ENCODE data around the gene CPED1.
"Not testable (repeated sequence)": the region's sequence is repeated elsewhere in the genome, so short reads cannot be mapped to it uniquely, and the experiment has no call there.

CPED1 gene

DNA sequence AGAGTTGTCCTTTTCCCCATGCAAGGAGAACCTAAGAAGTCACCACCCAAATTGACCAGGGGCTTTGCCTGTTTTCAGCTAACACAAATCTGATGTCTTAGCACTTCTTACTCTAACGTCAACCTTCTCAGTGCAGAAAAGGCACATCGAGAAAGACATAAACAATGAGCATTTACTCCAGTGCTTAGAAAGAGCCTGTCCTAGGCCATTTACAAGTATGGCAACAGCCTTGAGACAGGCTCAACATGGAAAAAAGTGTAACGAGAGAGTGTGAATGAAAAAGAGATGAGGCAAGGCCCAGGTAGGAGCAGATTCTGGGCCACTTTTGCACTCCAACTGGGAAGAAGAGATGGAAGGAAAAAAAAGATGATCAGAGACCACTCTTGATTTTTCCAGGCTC is 54.4 kb downstream of the CPED1 start:
- no peak for DNase-seq

DNA sequence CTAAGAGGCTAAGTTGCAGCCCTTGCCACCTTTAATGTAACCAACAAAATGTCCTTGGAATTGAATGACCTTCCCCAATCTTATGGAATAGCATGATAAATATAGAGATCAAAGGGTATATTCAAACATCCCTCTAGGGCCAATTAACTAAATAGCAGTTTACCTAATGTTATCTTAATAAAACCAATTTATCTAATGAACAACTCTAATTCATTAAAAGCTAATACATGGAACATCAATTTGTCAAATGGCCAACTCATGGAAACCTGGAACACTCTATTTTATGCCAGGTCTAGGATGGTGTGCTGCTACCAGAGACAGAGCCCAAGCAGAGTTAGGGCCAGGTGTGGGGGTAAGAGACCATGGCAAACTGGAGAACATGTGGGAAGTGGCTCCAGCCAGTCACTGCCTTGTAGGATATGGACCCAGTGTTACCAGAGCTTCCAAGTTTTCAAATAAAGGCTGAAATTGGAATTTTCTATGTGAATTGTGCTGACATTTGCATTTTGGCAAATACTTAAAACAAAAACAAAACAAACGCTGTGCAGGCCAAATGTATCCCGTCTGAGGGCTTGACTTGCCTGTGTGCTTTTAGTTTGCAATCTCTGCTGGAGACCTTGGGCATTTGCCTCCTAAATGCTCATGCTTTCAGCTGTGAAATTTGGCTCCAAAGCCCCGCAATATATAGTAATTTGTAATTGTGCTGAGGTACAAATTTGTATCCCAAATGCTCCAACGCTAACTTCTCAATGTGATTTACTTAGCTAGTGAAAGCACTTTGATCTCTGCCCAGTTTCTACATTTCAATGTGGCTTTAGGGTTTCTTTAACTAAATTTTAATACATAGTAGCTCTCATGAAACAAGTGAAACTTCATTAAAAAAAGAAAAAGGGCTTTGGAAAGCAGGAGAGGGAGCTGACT is 55.1 kb downstream of the CPED1 start:
- DNase-seq, result no peak

DNA sequence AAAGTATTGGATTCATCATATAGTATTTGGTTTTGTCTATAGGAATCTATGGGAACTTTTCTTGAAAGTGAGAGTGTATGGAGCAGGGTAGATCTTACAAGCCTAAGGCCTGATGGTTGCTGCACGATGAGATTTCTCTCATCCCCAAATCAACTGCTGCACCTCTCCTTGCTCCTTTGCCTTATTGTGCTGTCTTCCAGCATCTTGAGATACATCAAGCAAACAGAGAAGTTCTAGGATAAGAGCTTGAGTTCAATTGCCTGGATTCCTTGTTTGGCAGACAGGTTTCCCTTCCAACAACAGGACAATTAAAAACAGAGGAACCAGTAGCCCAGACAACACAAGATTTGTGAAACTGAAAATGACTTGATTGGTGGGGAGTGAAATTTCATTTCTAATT is 56.6 kb downstream of the CPED1 start:
- no peak for DNase-seq

DNA sequence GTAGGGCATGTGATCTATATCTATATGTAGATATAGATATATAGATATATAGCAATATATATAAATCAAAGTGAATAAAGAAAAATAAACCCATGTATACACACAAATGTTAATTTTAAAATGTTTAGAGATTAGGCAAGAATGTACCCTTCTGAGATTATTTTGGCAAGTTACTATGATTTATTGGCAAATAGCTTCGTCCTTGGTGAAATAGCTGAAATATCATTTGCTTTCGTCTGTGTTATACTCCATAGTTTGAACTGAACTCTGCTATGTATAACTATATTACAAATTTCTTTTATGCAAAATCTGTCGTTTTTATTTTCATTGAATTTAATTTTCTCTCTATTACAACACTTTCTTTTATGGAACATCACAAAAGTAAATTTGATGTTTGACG is 57.5 kb downstream of the CPED1 start:
- DNase-seq, result no peak

DNA sequence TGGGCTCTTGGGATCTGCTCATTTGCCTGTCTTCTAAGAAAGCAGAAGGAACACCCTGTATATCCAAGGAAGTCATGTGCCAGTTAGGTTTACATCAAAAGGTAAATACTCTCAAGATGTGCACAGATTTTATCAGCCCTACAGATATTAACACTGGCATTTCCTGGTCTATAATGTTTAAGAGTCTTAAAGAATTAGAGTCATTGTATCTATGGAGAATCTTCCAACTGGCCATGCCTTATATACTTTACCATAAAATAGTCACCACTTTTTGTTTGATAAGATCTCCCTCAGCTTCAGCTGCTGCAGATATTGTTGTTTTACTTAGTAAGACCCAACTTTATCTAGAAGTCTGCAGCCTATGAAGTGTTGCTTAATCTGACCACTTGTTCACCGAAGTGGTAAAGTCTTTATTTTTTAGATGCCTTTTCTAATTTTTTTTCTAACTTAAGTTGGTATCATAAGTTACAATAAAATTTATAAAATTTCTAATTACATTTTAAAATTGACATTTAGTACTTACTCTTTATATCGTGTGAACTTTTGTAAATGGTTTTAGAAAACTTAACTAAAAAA is 58.5 kb downstream of the CPED1 start:
- no peak for DNase-seq

DNA sequence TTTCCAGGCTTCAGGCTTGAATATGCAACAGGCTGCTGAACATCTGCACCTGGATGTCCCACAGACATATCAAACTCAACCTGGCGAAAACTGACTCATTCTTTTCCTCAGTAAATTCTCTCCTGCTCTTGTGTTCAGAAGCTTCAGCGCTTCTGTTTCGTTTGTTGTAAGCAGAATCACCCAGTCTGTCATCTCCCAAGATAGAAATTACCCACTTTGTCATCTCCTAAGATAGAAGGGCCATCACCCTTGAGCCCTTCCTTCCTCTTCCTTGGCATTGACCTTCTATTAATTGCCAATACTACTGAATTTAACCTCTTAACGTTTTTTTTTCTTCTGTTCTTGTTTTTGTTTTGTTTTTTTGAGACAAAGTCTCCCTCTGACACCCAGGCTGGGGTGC is 59.7 kb downstream of the CPED1 start:
- no peak for DNase-seq

DNA sequence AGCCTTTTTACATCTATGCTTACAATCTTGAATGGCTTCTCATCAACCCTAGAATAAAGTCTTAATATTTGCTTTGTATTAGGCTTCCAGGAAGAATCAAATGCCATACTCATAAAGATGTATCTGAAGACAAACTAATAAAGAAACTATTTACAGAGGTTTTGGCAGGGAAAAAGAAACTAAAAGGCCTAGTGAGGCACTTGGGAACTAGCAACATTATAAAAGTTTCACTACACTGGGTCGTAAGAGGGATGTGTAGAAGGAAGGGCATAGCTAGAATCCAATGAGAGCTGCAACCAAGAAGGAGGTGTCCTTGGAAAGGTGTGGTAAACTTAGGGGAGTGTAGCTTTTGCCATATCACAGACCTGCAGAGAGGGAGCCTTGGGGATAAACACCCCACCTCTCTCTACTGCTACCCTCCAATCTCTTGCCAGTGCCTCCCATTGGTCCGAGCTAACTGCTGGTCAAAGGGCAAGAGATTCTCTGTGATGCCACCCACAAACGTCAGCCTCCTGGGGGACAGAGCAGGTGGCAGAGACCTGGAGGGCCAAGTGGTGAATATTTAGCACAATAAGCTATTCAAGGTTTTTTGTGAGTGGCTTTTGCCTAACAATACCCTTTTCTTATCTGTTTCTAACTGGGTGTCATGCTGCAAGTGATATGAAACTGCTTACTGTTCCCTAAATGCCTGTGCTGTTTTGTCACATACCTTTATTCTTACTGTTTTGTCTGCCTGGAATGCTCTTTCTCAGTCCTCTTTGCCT is 60.7 kb downstream of the CPED1 start:
- DNase-seq, result no peak

DNA sequence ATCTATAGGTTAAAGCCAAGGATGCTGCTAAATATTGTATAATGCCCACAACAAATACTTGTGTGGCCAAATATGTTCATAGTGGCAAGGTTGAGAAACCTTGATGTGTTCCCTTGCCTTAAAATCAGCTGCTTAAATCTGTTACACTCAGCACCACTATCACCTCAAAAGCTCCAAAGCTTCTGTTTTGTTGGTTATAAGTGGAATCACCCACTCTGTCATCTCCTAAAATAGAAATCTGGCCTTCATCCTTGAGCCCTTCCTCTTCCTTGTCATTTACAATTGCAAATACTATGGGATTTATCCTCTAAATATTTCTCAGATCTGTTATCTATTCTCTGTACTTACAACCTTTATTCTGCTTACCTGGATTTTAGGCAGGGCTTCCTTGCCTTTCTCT is 61.4 kb downstream of the CPED1 start:
- DNase-seq, result peak in 1 of 2 donors; percentile 19

DNA sequence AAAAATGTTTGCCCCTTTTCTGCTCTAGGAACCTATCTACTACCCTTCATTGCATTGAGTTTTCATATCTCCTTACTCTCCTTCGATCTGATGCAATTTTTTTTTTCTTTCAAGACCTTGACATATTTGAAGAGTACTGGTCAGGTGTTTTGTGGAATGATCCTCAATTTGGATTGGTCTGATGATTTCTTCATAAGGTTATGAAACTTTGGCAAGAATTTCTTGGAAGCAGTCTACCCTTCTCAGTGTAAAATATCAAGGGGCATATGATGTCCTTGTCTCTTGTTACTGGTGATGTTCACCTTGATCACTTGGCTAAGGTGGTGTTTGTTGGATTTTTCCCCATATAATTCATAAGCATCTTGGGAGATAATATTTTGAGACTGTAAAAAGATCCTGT is 64.7 kb downstream of the CPED1 start:
- DNase-seq, result no peak

DNA sequence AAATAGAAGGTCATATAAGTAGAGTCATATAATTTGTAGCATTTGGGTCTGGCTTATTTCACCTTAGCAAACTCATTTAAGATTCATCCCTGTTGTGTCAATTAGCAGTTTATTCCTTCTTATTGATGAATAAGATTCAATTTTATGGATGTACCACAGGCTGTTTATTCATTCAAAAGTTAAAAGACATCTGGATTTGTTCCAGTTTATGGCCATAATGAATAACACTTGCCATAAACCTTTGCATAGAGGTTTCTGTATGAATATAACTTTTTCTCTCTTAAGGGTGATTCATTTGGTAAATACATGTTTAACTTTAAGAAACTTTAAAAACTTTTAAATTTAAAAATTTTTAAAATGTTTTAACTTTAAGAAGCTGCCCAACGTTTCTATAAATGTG is 66.4 kb downstream of the CPED1 start:
- no peak for DNase-seq

DNA sequence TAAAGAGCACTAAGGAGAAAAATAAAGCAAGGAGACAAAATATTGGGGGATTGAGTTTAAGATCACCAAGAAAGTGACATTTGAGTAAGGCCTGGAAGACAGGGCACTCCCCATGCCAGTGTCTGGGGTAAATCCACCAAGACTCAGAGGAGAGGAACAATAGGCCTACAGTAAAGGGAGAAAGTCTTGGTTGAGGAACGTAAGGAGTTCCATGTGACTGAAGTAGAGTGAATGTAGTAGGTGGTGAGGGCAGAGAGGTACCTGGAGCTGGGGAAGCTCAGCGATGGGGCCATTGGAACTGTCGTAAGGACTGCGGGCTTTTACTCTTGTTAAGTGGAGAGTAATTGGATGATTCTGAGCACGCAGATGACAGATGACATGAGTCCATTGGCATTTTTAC is 69.4 kb downstream of the CPED1 start:
- DNase-seq, result no peak

DNA sequence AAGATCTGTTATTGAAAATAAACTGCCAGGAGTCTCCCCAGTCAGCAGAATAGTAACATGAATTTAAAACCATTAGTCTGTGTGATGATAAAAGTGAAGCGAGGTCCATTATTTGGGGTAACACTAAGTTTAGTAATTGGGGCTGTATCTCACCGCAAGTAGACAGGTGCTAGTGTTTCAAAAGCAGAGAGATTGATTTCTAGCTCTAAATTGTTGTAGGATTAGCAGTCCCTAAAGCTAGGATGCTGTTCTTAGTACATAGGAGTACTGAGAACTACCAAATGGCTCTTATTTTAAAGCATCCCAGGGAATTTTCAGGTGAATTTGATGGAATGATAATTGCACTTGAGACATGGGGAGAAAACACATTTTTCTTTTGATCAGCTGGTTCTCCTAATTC is 70.5 kb downstream of the CPED1 start:
- DNase-seq, result no peak

DNA sequence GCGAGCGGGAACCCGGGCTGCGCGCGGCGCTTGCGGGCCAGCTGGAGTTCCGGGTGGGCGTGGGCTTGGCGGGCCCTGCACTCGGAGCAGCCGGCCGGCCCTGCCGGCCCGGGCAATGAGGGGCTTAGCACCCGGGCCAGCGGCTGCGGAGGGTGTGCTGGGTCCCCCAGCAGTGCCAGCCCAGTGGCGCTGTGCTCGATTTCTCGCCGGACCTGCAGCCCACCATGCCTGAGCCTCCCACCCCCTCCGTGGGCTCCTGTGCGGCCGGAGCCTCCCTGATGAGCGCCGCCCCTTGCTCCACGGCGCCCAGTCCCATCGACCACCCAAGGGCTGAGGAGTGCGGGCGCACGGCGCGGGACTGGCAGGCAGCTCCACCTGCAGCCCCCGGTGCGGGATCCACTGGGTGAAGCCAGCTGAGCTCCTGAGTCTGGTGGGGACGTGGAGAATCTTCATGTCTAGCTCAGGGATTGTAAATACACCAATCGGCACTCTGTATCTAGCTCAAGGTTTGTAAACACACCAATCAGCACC is 71.5 kb downstream of the CPED1 start:
- not testable (repeated sequence) for DNase-seq

DNA sequence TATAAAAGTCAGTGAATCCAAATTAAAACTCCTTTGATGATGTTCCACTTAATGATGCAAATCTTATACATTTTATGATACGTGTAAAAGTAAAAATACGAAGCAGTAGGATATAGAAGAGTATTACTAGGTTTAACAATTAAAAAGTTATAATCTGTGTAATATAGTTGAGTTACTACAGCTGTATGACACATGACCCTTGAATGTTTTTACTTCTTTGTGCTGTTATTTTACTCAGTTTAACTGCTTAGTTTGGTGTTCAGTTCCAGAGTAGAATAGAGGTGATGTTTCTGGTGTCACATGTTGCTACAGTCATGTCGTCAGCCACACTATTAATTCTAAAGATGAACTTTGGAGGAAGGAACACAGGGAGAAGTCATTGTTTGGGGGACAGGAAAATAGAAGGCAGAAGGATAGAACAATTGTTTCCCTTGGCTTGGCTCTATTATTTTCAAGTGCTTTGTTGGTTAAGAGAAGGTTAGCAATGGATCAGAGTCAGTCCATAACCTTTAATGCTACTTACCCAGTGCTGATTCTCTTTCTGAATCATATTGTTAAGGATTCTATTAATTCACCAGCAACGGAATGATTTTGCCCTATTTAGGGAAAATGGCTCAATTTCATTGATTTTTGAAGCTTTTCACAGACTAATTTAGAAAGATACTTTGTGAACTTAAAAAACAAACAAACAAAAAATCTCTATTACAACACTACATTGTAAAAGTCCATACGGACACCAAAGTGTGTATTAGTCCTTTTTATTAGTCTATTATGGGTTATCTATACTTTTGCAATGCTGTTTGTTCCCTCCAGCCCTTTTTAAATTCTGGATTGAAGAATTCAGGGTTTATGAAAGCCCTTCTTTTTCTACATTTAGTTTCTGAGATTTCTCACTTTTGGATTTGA is 73.4 kb downstream of the CPED1 start:
- no peak for DNase-seq

DNA sequence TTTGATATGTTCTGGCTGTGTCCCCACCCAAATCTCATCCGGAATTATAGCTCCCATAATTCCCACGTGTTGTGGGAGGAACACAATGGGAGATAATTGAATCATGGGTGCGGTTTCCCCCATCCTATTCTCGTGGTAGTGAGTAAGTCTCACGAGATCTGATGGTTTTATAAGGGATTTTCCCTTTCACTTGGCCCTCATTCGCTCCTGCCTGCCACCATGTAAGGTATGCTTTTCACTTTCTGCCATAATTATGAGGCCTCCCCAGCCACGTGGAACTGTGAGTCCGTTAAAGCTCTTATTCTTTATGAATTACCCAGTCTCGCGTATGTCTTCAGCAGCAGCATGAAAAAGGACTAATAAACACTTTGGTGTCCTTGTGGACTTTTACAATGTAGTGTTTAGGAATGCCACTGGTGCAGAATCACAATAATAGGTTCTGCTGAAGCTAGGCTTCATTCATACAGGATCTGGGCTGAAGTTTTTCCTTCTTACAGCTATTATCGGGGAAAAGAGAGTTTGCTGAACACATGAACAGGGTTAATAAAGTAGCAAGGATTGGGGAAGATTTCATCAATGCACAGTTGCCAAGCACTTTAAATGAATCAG is 74.3 kb downstream of the CPED1 start:
- no peak for DNase-seq

DNA sequence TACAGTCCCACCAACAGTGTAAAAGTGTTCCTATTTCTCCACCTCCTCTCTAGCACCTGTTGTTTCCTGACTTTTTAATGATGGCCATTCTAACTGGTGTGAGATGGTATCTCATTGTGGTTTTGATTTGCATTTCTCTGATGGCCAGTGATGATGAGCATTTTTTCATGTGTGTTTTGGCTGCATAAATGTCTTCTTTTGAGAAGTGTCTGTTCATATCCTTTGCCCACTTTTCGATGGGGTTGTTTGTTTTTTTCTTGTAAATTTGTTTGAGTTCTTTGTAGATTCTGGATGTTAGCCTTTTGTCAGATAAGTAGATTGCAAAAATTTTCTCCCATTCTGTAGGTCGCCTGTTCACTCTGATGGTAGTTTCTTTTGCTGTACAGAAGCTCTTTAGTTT is 79.2 kb downstream of the CPED1 start:
- not testable (repeated sequence) for DNase-seq

DNA sequence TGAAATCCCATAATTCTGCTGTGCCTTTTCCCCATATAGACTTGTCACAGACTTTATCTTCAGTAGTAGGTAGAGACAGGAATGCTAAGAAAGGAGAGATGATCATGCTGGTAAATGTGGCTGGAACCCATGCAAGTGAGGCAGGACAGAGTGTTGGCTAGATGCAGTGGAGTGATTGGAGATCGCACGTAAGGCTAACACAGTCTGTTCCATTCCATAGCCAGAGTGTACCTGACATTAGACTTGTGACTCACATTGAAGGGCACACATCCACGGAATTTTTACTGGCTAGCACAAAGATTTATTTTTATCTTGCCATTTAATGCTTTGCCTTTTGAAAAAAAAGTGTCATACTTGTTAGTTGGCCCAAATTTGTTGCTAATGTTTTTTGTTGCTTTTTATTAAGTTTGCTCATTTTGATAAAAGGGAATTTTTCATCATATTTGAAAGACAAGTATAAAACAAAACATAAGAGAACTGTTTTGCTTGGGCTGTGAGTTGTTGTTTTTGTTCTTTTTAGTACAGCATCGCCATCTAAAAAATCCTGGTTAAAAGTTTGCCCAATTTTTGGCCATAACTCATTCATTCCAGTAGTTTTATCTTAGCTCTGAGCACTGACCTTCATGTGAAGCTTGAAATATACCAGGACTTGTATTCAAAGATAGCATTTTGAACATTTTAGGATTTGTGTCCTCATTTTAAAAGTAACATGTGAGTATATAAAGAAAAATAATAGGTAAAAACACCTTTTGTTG is 81.0 kb downstream of the CPED1 start:
- no peak for DNase-seq

DNA sequence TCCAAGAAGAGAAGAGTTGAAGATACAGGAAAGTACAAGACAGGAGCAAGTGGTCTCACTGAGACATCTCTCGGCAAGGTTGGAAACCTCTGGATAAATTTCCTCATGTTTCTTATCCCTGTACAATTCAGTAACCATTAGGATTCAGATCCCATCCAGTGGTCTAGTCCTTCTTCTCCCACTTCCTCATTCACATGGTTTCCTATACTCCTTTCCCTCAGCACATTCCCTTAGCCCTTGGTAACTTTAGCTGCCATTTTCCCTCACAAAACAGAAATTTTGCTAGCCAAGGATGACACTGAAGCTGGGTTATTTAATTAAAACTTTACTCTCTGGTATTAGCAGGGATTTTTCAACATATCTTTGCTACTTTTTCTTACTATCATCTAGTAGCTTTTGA is 82.6 kb downstream of the CPED1 start:
- no peak for DNase-seq

DNA sequence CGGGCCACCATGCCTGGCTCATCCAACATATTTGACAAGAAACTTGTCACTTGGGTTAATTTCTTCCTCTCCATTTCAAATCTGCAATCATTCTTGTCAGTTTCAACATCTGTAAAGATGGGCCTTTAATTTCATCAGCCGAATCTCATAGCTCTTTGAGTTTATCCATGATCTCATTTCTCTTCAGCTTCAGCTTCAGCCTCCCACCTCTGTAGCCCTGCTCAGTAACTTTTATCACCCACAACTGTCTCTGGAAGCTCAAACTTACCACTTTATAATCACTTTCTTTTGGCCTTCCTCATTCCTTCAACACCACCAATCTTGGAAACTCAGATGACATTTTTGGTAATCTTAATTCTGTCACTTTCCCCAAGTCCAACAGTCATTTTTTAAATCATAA is 83.2 kb downstream of the CPED1 start:
- no peak for DNase-seq

DNA sequence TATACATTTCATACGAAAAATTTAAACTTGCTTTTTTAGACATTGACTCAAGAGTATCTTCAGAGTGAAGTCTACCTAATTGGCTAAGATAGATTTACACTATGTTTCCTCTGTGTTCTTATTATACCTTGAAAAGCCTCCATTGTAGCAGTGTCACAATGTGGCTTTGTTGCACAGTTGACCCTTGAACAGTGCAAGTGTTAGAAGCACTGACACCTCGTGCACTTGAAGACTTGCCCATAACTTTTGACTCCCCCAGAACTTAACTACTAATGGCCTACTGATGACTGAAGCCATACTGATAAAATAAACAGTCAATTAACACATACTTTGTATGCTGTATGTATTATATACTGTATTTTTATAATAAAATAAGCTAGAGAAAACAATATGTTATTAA is 84.3 kb downstream of the CPED1 start:
- no peak for DNase-seq

DNA sequence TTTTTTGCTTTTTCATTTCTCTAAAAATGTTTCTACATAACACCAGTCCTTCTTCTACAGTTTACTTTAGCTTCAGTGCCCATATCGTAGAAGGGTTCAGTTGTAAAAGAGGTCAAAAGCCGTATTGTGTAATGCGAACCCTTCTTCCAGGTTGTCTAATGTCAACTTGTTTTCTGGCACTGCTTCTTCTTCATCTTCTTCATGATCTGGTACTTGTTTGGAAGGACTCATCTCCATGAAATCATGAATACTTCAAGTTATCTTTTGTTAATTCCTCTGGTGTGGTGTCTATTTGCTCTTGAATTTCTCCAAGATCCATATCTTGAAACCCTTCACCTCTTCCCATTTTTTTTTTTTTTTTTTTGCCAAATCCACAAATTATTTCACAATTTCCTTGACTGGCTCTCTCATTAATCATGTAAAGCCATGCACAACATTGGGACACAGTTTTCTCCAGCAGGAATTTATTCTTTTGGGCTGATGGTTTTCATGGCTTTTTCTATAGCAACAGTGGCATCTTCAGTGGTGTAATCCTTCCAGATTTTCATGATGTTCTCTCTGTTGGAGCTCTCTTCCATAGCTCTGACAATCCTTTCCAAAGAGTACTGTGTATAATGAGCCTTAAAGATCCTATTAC is 85.1 kb downstream of the CPED1 start:
- DNase-seq, result no peak
